Ectodermal cell (in vitro differentiated cells): ENCODE measurements around the gene TNNI3K.

Experiments used
- H3K27ac ChIP-seq: 2 replicates; pipeline ENCODE4 v1.7.0; 2013; ENCODE audit warnings: mild to moderate bottlenecking, low read depth, low read length; ENCODE audit not compliant: insufficient read depth, poor library complexity, severe bottlenecking
- H3K27me3 ChIP-seq: 2 replicates; pipeline ENCODE4 v1.7.0; 2013; ENCODE audit warnings: mild to moderate bottlenecking, low read length; ENCODE audit not compliant: insufficient read depth, control insufficient read depth, poor library complexity, severe bottlenecking
- H3K36me3 ChIP-seq: one replicate; pipeline ENCODE4 v1.7.0; 2013; ENCODE audit warnings: low read length; ENCODE audit not compliant: control insufficient read depth, insufficient read depth
- H3K4me1 ChIP-seq: one replicate; pipeline ENCODE4 v1.7.0; 2013; ENCODE audit warnings: low read length; ENCODE audit not compliant: control insufficient read depth, insufficient read depth
- H3K4me3 ChIP-seq: 2 replicates; pipeline ENCODE4 v1.7.0; 2013; ENCODE audit warnings: low read depth, low read length, control low read depth; ENCODE audit not compliant: insufficient read depth
- H3K9me3 ChIP-seq: 2 replicates; pipeline ENCODE4 v1.7.0; 2013; ENCODE audit warnings: mild to moderate bottlenecking, low read length, moderate library complexity; ENCODE audit not compliant: control insufficient read depth
- WGBS, 2 experiments: methylation state at CpG; one replicate each; pipeline ENCODE4 v1.1.7; 2013; ENCODE audit warnings: missing lambda C conversion rate in 2 of 2; 5-methylcytosine and 5-hydroxymethylcytosine counted together

TNNI3K gene

GRCh38 chr1:74478979-74479378 is 243.8 kb downstream of the TNNI3K start:
- 78 to 92% methylated on average over 2 of the region's 2 CpGs for WGBS, 2 experiments
- no peaks in the 10 kb centered on the region for H3K27me3 ChIP-seq
- no peak overlapping the region for H3K4me3 ChIP-seq
- H3K27ac ChIP-seq = no peak overlapping the region
- H3K4me1 ChIP-seq = no peaks in the 10 kb centered on the region
- H3K36me3 ChIP-seq = no peaks in the 10 kb centered on the region
- H3K9me3 ChIP-seq = no peaks in the 10 kb centered on the region

- 92 to 94% methylated on average over 6 of the region's 6 CpGs for WGBS, 2 experiments
- Histone ChIP-seq H3K27me3 (no peaks in the 10 kb centered on the region), H3K4me3 (no peak overlapping the region), H3K9me3 (no peaks in the 10 kb centered on the region), H3K36me3 (no peaks in the 10 kb centered on the region), H3K4me1 (no peaks in the 10 kb centered on the region), H3K27ac (no peak overlapping the region)
Observed at GRCh38 chr1:74480068-74480467, 244.9 kb downstream of the TNNI3K start.

GRCh38 chr1:74481607-74482006 is 246.4 kb downstream of the TNNI3K start:
- WGBS, 2 experiments = 58 to 76% methylated on average over 3 of the region's 3 CpGs
- no peak overlapping the region for H3K27ac ChIP-seq

GRCh38 chr1:74485622-74486021 is 250.4 kb downstream of the TNNI3K start:
- WGBS, 2 experiments = 93 to 96% methylated on average over 3 of the region's 3 CpGs
- H3K4me1 ChIP-seq = no peaks in the 10 kb centered on the region
- H3K9me3 ChIP-seq = no peaks in the 10 kb centered on the region
- H3K27ac ChIP-seq = no peak overlapping the region
- no peaks in the 10 kb centered on the region for H3K27me3 ChIP-seq
- no peaks in the 10 kb centered on the region for H3K36me3 ChIP-seq
- no peak overlapping the region for H3K4me3 ChIP-seq

More at GRCh38 chr1:74481607-74482006, 246.4 kb downstream of the TNNI3K start:
- no peaks in the 10 kb centered on the region for H3K27me3 ChIP-seq
- H3K9me3 ChIP-seq = no peaks in the 10 kb centered on the region
- no peaks in the 10 kb centered on the region for H3K36me3 ChIP-seq
- no peak overlapping the region for H3K4me3 ChIP-seq
- H3K4me1 ChIP-seq = no peaks in the 10 kb centered on the region

GRCh38 chr1:74486036-74486435 is 250.8 kb downstream of the TNNI3K start:
- Histone ChIP-seq H3K4me3 (no peak overlapping the region), H3K27ac (no peak overlapping the region), H3K4me1 (no peaks in the 10 kb centered on the region), H3K36me3 (no peaks in the 10 kb centered on the region), H3K9me3 (no peaks in the 10 kb centered on the region), H3K27me3 (no peaks in the 10 kb centered on the region)
- 100% methylated on average over 1 of the region's 1 CpG; no CpG with 5 or more reads in 1 of the 2 experiments for WGBS, 2 experiments

- no peak overlapping the region for H3K4me3 ChIP-seq
- no peaks in the 10 kb centered on the region for H3K4me1 ChIP-seq
- no peaks in the 10 kb centered on the region for H3K27me3 ChIP-seq
- H3K9me3 ChIP-seq = no peaks in the 10 kb centered on the region
- H3K27ac ChIP-seq = no peak overlapping the region
- H3K36me3 ChIP-seq = no peaks in the 10 kb centered on the region
Observed at GRCh38 chr1:74496669-74497068, 261.5 kb downstream of the TNNI3K start.

- H3K27ac ChIP-seq = no peak overlapping the region
- no peaks in the 10 kb centered on the region for H3K36me3 ChIP-seq
- no peaks in the 10 kb centered on the region for H3K27me3 ChIP-seq
- no peak overlapping the region for H3K4me3 ChIP-seq
- no peaks in the 10 kb centered on the region for H3K4me1 ChIP-seq
- no peaks in the 10 kb centered on the region for H3K9me3 ChIP-seq
- WGBS, 2 experiments = 81 to 95% methylated on average over 2 of the region's 3 CpGs
Observed at GRCh38 chr1:74498901-74499300, 263.7 kb downstream of the TNNI3K start.

- no peaks in the 10 kb centered on the region for H3K36me3 ChIP-seq
- peaks cover 20% of the 10 kb centered on the region for H3K4me1 ChIP-seq
- H3K9me3 ChIP-seq = no peaks in the 10 kb centered on the region
- no peak overlapping the region for H3K4me3 ChIP-seq
- no peak overlapping the region for H3K27ac ChIP-seq
- WGBS, 2 experiments = 59 to 60% methylated on average over 4 of the region's 4 CpGs
- no peaks in the 10 kb centered on the region for H3K27me3 ChIP-seq
Observed at GRCh38 chr1:74502432-74502831, 267.2 kb downstream of the TNNI3K start.

GRCh38 chr1:74502858-74503257 is 267.7 kb downstream of the TNNI3K start:
- H3K36me3 ChIP-seq = no peaks in the 10 kb centered on the region
- H3K9me3 ChIP-seq = no peaks in the 10 kb centered on the region
- no peaks in the 10 kb centered on the region for H3K27me3 ChIP-seq
- peaks cover 20% of the 10 kb centered on the region for H3K4me1 ChIP-seq
- WGBS, 2 experiments = 80 to 90% methylated on average over 2 of the region's 2 CpGs
- H3K4me3 ChIP-seq = no peak overlapping the region
- no peak overlapping the region for H3K27ac ChIP-seq

- WGBS, 2 experiments = 46 to 51% methylated on average over 13 to 15 of the region's 15 CpGs
- peak overlapping the region; percentile 77 for H3K27ac ChIP-seq
Observed at GRCh38 chr1:74504125-74504932, 269.1 kb downstream of the TNNI3K start.

More at GRCh38 chr1:74504125-74504932, 269.1 kb downstream of the TNNI3K start:
- peaks cover 27% of the 10 kb centered on the region for H3K4me1 ChIP-seq
- H3K4me3 ChIP-seq = no peak overlapping the region
- H3K27me3 ChIP-seq = no peaks in the 10 kb centered on the region
- no peaks in the 10 kb centered on the region for H3K36me3 ChIP-seq
- H3K9me3 ChIP-seq = no peaks in the 10 kb centered on the region
